HFFc6 (cell line): ENCODE results near the gene RAB3B. TPM values are rescaled to one million over a fixed set of nuclear protein-coding genes. Genes with fewer than 3 reads are reported as not detected.

Experiments
- DNase-seq: peaks from one replicate; pipeline ENCODE4 v3.0.0-alpha.2; 2018
- H3K27ac Mint-ChIP-seq: 2 replicates; pipeline ENCODE4 v1.8.0; 2020; ENCODE audit warnings: mild to moderate bottlenecking, mixed read lengths
- H3K27me3 Mint-ChIP-seq: 2 replicates; pipeline ENCODE4 v1.8.0; 2021; ENCODE audit warnings: mild to moderate bottlenecking, moderate library complexity, mixed read lengths; ENCODE audit not compliant: insufficient read depth
- H3K36me3 Mint-ChIP-seq: 2 replicates; pipeline ENCODE4 v1.8.0; 2021; ENCODE audit warnings: low read depth, mixed read lengths
- H3K4me1 Mint-ChIP-seq: 2 replicates; pipeline ENCODE4 v1.8.0; 2020; ENCODE audit warnings: low read depth, mixed read lengths
- H3K4me3 Mint-ChIP-seq: 2 replicates; pipeline ENCODE4 v1.8.0; 2020; ENCODE audit warnings: mild to moderate bottlenecking, moderate library complexity, mixed read lengths
- H3K9me3 Mint-ChIP-seq: 2 replicates; pipeline ENCODE4 v1.8.0; 2020; ENCODE audit warnings: mild to moderate bottlenecking, mixed read lengths
- total RNA-seq, 6 experiments: library from RNA; stranded (reverse); fragmentation: NEBNext Ultra II Directional; extraction: Animal tissue kit (Norgen Biotek cat#: 25700); gene quantifications; 2 replicates in 1 of 6; 3 replicates in 5 of 6; pipeline ENCODE4 v1.2.3, GENCODE V29; 2021
- TF ChIP-seq, protein P1 (sequence below): fragments of 200-600 bp; sonication (generic); IDR thresholded peaks from 2 replicates; pipeline ENCODE4 v1.5.0; 2021; ENCODE audit warnings: antibody characterized with exemption, mild to moderate bottlenecking

RAB3B gene
- total RNA-seq, 6 experiments from 2014 or later: 138 to 174 (median 157) TPM

DNA sequence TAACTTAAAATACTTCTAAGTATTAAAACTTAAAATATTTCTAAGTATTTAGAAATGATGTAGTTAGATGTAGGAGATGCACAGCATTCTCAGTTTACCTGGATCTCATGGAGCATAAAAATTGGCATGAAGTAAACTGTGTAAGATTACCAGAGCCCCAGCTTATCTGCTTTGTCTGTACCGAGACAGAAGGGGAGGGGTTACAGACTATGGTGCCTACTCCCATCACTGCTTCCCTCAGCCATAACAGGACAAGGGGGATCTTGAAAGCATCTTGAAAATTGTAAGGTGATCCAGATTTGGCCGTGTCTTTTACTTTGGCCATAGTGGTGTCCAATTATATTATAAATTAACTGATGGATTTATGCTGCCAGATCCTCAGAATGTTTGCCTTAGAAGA, 130.8 kb downstream of the RAB3B start:
- Mint-ChIP-seq H3K27me3 (no peaks in the 10 kb centered on the region), H3K4me1 (0 out of 2 replicates have a peak, but pooled peaks cover 7% of the 10 kb centered on the region), H3K9me3 (no peaks in the 10 kb centered on the region), H3K27ac (no peak overlapping the region), H3K36me3 (peaks cover 14% of the 10 kb centered on the region), H3K4me3 (no peak overlapping the region)
- TF ChIP-seq, protein P1, sequence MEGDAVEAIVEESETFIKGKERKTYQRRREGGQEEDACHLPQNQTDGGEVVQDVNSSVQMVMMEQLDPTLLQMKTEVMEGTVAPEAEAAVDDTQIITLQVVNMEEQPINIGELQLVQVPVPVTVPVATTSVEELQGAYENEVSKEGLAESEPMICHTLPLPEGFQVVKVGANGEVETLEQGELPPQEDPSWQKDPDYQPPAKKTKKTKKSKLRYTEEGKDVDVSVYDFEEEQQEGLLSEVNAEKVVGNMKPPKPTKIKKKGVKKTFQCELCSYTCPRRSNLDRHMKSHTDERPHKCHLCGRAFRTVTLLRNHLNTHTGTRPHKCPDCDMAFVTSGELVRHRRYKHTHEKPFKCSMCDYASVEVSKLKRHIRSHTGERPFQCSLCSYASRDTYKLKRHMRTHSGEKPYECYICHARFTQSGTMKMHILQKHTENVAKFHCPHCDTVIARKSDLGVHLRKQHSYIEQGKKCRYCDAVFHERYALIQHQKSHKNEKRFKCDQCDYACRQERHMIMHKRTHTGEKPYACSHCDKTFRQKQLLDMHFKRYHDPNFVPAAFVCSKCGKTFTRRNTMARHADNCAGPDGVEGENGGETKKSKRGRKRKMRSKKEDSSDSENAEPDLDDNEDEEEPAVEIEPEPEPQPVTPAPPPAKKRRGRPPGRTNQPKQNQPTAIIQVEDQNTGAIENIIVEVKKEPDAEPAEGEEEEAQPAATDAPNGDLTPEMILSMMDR: no peak
- no peak for DNase-seq

DNA sequence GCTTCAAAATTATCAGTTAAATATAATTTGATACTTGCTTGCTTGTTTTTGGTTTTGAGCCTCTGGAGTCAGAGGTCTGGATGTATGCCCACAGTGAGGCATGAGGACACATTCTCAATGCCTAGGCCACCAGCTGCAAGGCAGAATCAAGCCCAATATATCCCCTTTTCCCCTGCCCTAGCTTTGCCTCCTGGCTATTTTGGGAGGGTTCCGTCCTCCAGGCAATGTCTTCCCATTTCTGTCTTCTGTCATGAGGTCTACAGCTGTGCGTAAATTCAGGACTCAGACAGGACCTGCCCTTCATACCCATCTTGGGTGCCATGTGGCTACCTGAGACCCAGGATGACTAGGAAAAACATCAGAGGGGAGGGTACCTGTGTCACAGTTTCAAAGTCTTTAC, 131.2 kb downstream of the RAB3B start:
- Mint-ChIP-seq H3K9me3 (no peaks in the 10 kb centered on the region), H3K4me1 (0 out of 2 replicates have a peak, but pooled peaks cover 7% of the 10 kb centered on the region), H3K27ac (no peak overlapping the region), H3K4me3 (no peak overlapping the region), H3K36me3 (peaks cover 16% of the 10 kb centered on the region), H3K27me3 (no peaks in the 10 kb centered on the region)
- TF ChIP-seq, protein P1: no peak
- no peak for DNase-seq

DNA sequence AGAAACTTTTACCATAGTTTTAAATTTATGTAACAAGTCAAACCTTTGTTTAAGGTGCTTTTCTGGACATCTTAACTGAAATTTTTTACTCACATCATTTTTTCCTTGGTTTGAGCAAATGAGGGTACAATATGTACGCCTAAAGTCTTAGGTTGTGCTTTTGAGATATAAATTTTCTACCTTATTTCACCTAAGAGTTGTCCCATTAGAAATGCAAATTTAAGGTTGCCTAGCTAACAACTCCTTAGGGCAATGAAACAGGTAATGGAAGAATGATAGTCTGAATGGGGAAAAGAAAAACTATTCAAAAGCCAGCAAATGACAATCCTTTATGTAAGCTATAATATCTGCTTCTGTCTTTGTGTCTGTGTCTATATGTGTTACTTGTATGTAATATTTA, 131.6 kb downstream of the RAB3B start:
- H3K27me3 Mint-ChIP-seq: no peaks in the 10 kb centered on the region
- H3K36me3 Mint-ChIP-seq: peaks cover 16% of the 10 kb centered on the region
- TF ChIP-seq, protein P1: no peak
- DNase-seq: no peak
- H3K9me3 Mint-ChIP-seq: no peaks in the 10 kb centered on the region
- H3K4me3 Mint-ChIP-seq: no peak overlapping the region
- no peak overlapping the region for H3K27ac Mint-ChIP-seq
- H3K4me1 Mint-ChIP-seq: 0 out of 2 replicates have a peak, but pooled peaks cover 7% of the 10 kb centered on the region

Other genes with a start within 250 kb of the RAB3B start
- 100 to 1,000 TPM; 186 to 207 (median 193) TPM for gene NRDC, start 112.0 kb downstream of the RAB3B start, total RNA-seq
- 10 to 100 TPM; 12.5 to 16.0 (median 14.3) TPM for gene KTI12, start 43.1 kb upstream of the RAB3B start, total RNA-seq
- 10 to 100 TPM; 61.4 to 72.0 (median 68.7) TPM for gene TXNDC12, start 64.5 kb upstream of the RAB3B start, total RNA-seq
- 10 to 100 TPM; 45.7 to 52.9 (median 49.6) TPM for gene BTF3L4, start 65.6 kb upstream of the RAB3B start, total RNA-seq
- gene ZFYVE9, start 151.4 kb upstream of the RAB3B start, total RNA-seq: 10 to 100 TPM; 15.4 to 18.9 (median 17.4) TPM